Gastrocnemius medialis (tissue), 4 donors: Measurements from ENCODE around the gene CLMN.
"Not testable (repeated sequence)": the region's sequence is repeated elsewhere in the genome, so short reads cannot be mapped to it uniquely, and the experiment has no call there.

Experiments
- POLR2A ChIP-seq, 2 donors: fragments of 450-650 bp; IDR thresholded peaks; one replicate each; pipeline ENCODE4 v1.6.1; 2017; ENCODE audit warnings: antibody characterized with exemption in 2 of 2, mild to moderate bottlenecking in 2 of 2, moderate library complexity in 2 of 2
- TF ChIP-seq, protein P1 (sequence below), 5 experiments: fragments of 450-650 bp in 3 of 5; fragments of 200-600 bp in 2 of 5; sonication (generic) in 2 of 5; IDR thresholded peaks in 4 of 5; conservative IDR thresholded peaks in 1 of 5; 1 replicate in 4 of 5; 2 replicates in 1 of 5; pipeline ENCODE4 v1.5.1; 2016 to 2019; ENCODE audit warnings: antibody characterized with exemption in 5 of 5, mild to moderate bottlenecking in 3 of 5, moderate library complexity in 3 of 5

DNA sequence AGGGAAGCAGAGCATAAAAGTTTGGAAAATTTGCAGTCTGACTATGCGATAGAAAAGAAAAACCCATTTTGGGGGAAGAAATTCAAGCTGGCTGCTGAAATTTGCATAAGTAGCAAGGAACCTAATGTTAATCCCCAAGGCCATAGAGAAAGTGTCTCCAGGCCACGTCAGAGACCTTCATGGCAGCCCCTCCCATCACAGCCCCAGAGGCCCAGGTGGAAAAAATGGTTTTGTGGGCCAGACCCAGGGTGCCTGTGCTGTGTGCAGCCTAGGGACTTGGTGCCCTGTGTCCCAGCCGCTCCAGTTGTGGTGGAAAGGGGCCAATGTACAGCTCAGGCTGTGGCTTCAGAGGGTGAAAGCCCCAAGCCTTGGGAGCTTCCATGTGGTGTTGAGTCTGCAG lies 35.9 kb downstream of the CLMN start:
- TF ChIP-seq, protein P1, sequence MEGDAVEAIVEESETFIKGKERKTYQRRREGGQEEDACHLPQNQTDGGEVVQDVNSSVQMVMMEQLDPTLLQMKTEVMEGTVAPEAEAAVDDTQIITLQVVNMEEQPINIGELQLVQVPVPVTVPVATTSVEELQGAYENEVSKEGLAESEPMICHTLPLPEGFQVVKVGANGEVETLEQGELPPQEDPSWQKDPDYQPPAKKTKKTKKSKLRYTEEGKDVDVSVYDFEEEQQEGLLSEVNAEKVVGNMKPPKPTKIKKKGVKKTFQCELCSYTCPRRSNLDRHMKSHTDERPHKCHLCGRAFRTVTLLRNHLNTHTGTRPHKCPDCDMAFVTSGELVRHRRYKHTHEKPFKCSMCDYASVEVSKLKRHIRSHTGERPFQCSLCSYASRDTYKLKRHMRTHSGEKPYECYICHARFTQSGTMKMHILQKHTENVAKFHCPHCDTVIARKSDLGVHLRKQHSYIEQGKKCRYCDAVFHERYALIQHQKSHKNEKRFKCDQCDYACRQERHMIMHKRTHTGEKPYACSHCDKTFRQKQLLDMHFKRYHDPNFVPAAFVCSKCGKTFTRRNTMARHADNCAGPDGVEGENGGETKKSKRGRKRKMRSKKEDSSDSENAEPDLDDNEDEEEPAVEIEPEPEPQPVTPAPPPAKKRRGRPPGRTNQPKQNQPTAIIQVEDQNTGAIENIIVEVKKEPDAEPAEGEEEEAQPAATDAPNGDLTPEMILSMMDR (IDR thresholded peaks at IDR 0.05 in 4 of 5, conservative IDR thresholded peaks at IDR 0.05 in 1 of 5) = not testable (repeated sequence)
- TF ChIP-seq POLR2A (IDR thresholded peaks at IDR 0.05) = not testable (repeated sequence)
